Fibroblast of mammary gland (primary cell): Measurements from ENCODE around the gene KBTBD12.
"Not testable (repeated sequence)": the region's sequence is repeated elsewhere in the genome, so short reads cannot be mapped to it uniquely, and the experiment has no call there.

Source experiments
- DNase-seq: peaks from one replicate; pipeline ENCODE4 v3.0.0-alpha.2; 2010; ENCODE audit warnings: low read depth
- H3K4me3 ChIP-seq: 2 replicates; pipeline ENCODE4 v1.5.1; 2011; ENCODE audit warnings: low read depth, mild to moderate bottlenecking, low read length, moderate library complexity; ENCODE audit not compliant: control insufficient read depth
- CTCF ChIP-seq: conservative IDR thresholded peaks from 2 replicates; pipeline ENCODE4 v1.5.1; 2011; ENCODE audit warnings: low read depth, low read length, inconsistent platforms; ENCODE audit not compliant: control insufficient read depth, insufficient read depth

Gene KBTBD12

DNA sequence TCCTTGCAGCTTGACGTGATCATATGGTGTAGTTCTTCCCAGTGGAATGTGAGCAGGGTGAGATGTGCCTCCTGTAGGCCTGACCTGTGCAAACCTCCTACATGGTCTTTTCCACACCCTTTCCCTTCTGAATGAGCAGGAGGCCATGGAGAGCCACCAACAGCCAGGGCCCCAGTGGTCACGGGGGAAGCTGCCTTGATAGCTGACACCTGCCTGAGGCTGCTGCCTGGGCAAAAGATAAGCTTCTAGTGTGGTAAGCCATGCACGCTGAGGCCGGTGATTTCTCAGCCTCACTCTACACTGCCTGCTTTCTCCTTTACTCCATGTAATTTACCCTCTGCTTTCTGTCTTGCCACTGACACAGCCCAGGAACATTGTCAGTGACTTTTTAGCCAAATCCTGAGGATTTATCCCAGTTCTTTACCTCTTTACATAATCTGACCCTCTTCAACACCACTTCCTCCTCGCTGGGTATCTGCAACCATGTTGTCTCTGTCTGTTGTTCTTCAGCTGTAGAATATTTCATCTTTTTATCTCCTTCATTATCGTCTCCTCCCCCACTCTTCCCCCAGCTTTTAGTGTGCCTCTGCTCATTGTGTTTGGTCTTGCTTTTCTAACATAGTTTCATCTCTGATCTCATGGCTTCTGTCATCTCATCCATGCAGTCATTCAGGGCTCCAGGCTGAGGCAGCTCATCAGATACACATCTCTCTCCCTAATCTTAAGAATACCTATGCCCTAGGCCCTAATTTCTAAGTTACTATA, 11.2 kb upstream of the KBTBD12 start:
- H3K4me3 ChIP-seq = no peak overlapping the region
- TF ChIP-seq CTCF = no peak
- no peak for DNase-seq

GRCh38 chr3:127905556-127905955, 9.5 kb upstream of the KBTBD12 start:
- no peak for TF ChIP-seq CTCF
- no peak overlapping the region for H3K4me3 ChIP-seq
- no peak for DNase-seq

DNA sequence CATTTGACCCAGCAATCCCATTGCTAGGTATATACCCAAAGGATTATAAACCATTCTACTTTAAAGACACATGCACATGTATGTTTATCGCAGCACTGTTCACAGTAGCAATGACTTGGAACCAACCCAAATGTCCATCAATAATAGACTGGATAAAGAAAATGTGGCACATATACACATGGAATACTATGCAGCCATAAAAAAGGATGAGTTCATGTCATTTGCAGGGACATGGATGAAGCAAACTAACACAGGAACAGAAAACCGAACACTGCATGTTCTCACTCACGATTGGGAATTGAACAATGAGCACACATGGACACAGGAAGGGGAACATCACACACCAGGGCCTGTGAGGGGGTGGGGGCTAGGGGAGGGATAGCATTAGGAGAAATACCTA, 8.4 kb upstream of the KBTBD12 start:
- not testable (repeated sequence) for DNase-seq, H3K4me3 ChIP-seq

- H3K4me3 ChIP-seq = no peak overlapping the region
- no peak for DNase-seq
- no peak for TF ChIP-seq CTCF
Measured at GRCh38 chr3:127908202-127908601, 6.8 kb upstream of the KBTBD12 start.

DNA sequence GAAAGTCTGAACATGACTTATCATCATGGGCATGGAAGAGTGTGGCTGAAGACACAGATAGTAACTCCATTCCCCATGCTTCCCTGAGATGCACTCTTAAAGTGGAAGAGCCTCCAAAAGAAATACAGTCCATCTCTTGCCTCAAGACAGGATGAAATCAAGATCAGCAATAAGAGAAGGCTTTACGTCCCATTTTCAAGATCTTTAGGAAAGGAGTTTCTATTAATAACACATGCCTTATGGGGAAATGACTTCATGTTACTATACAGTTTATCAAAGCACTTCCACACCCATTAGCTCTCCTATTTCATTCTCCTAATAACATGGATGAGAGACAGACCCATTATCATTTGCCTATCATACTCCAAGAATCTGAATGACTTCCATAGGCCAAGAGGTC, 6.1 kb upstream of the KBTBD12 start:
- DNase-seq = no peak
- no peak overlapping the region for H3K4me3 ChIP-seq
- no peak for TF ChIP-seq CTCF

DNA sequence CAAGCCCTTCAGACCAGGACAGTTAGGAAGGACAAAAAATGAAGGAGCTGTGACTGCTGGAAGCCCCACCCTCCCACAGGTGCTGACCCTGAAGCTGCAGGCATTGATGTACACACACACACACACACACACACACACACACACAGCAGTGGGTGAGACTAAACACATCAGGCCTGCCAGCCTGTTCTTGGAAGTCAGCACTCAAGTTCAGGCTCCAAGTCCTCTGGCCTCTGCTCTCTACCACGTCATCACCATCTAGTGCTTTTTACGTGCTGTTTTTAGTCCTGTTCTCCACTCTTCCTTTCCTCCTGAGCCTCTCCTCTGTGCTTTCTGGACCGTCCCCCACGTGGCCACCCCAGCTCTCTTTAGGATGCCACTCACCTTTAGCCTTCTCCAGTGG, 5.4 kb upstream of the KBTBD12 start:
- DNase-seq = no peak
- no peak for TF ChIP-seq CTCF
- no peak overlapping the region for H3K4me3 ChIP-seq

DNA sequence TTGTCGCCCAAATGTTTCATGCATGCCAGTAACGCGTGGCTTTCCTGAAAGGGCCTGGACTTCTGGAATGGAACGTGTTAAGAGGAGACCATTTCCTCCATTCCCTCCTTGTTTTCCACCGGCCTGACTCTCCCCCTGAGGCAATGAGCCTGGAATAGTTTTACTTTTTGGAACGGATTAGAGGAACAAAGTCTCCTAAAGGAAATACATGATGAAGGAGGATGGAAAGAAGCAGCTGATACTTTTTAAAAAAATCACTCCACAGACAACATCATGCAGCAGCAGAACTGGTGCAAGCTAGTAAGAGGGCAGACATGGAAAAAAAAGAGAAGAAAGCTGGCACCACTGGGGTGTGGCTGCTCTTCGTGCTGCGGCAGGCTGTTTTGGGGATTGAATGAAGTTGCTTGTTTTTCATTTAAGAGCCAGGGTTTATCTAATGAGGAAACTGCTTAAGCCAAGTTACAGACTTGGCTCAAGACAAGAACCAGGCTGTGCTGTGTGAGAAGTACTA, 3.6 kb upstream of the KBTBD12 start:
- TF ChIP-seq CTCF = no peak
- H3K4me3 ChIP-seq = no peak overlapping the region
- DNase-seq = no peak

DNA sequence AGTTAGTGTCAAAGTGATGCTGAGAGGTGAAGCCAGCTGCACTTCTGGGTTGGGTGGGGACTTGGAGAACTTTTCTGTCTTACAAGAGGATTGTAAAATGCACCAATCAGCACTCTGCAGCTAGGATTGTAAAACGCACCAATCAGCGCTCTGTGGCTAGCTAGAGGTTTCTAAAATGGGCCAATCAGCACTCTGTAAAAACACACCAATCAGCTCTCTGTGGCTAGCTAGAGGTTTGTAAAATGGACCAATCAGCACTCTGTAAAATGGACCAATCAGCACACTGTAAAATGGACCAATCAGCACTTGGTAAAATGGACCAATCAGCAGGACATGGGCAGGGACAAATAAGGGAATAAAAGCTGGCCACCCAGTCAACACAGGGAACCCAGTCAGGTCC, 1.2 kb upstream of the KBTBD12 start:
- not testable (repeated sequence) for DNase-seq, H3K4me3 ChIP-seq
